ENCODE data around the gene TPSD1.
"Not testable (repeated sequence)": the region's sequence is repeated elsewhere in the genome, so short reads cannot be mapped to it uniquely, and the experiment has no call there.

Gene TPSD1

DNA sequence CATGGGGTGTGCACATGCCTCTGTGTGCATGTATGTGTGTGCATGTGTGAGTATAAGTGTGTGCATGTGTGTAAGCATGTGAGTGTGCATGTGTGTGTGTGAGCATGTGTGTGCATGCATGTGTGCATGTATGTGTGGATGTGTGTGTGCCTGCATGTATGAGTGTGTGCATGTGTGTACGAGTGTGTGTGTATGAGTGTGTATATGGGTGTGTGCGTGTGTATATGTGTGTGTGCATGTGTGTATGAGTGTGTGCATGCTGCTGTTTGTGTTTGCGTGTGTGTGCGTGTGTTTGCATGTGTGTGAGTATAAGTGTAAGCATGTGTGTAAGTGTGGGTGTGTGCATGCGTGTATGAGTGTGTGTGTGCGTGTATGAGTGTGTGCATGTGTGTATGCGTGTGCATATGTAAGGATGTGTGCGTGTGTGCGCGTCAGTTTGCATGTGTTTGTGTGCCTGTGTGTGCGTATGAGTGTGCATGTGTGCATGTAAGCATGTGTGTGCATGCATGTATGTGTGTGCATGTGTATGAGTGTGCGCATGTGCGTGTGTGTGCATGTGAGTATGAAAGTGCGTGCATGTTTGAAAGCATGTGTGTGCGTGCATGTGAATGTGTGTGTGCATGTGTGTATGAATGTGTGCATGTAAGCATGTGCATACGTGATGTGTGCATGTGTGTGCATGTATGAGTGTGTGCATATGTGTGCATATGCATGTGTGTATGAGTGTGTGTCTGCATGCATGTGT is 8.6 kb downstream of the TPSD1 start:
- no peak for DNase-seq

GRCh38 chr16:1265090-1265630 is 9.3 kb downstream of the TPSD1 start:
- DNase-seq = no peak

DNA sequence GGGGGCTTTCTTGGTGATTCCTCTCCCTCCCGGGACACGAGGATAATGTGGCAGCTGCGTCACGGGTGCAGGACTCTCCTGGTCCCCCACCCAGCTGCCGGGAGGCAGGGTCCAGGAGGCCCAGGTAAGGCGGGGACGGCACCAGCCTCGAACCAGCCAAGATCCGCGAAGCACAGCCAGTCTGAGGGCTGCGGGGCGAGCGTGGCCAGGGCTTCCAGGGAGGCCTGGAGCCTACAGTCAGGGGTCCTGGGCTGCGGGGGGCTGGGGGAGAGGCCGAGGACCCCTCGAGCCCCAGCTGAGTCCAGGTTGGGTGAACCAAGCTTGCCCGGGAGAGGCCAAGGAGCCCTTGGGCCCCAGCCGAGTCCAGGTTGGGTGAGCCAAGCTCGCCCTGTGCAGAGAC is 10.0 kb downstream of the TPSD1 start:
- DNase-seq = no peak

GRCh38 chr16:1269418-1269817 is 13.5 kb downstream of the TPSD1 start:
- not testable (repeated sequence) for DNase-seq

DNA sequence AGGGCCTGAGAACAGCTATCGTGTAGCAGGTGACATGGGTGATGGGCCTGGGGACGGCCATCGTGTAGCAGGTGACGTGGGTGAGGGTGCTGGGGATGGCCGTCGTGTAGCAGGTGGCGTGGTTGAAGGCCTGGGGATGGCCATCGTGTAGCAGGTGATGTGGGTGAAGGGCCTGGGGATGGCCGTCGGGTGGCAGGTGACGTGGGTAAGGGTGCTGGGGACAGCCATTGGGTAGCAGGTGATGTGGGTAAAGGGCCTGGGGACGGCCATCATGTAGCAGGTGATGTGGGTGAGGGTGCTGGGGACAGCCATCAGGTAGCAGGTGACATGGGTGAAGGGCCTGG is 15.5 kb downstream of the TPSD1 start:
- no peak for DNase-seq

DNA sequence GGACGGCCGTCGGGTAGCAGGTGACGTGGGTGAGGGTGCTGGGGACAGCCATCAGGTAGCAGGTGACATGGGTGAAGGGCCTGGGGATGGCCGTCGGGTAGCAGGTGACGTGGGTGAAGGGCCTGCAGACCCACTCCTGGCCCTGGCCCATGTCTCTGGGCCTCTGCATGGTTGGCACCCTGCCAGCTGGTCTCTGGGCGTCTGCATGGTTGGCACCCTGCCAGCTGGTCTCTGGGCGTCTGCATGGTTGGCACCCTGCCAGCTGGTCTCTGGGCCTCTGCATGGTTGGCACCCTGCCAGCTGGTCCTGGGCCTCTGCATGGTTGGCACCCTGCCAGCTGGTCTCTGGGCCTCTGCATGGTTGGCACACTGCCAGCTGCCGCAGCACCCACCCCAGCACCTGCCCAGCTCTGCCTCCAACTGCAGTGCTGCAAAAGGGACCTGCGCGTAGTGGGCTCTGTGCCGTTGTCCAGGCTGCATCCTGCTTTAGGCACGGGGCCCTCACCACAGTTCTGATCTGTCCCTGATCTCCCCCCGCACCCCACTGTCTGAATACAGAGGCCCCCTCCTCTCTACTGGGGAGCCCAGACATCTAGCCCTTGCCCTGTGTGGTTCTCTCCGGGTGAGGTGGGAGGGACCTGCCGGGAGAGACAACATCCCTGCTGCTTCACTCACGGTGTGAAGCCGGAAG is 16.0 kb downstream of the TPSD1 start:
- DNase-seq = not testable (repeated sequence)

GRCh38 chr16:1272453-1273198 is 16.8 kb downstream of the TPSD1 start:
- no peak for DNase-seq

DNA sequence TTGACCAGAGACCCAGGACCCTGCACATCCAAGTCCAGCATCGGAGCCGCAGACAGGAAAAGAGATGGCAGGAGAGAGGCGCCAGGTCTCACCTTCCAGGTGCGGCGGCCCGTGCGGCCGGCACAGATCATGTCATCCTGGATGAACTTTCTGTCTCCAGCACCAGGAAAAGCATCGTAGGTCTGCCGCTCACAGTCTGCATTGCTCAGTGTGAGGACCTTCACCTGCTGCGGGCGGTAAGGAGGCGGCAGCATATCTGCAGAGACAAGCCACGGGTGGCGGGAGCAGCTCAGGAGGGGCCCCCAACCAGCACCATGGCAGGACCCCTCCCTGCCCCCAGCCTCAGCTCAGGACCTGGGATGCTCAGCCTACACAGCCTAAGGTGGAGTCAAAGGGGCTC is 17.9 kb downstream of the TPSD1 start:
- no peak for DNase-seq

DNA sequence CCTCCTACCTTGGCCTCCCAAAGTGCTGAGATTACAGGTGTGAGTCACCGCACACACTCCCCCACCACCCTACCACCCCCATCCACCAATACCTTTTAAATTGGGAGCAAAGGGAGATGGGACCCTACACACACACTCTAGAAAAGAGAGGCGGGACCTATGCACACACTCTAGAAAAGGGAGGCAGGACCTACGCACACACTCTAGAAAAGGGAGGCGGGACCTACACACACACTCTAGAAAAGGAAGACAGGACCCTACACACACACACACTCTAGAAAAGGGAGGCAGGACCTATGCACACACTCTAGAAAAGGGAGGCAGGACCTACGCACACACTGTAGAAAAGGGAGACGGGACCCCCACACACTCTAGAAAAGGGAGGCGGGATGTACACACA is 18.9 kb downstream of the TPSD1 start:
- DNase-seq = no peak

DNA sequence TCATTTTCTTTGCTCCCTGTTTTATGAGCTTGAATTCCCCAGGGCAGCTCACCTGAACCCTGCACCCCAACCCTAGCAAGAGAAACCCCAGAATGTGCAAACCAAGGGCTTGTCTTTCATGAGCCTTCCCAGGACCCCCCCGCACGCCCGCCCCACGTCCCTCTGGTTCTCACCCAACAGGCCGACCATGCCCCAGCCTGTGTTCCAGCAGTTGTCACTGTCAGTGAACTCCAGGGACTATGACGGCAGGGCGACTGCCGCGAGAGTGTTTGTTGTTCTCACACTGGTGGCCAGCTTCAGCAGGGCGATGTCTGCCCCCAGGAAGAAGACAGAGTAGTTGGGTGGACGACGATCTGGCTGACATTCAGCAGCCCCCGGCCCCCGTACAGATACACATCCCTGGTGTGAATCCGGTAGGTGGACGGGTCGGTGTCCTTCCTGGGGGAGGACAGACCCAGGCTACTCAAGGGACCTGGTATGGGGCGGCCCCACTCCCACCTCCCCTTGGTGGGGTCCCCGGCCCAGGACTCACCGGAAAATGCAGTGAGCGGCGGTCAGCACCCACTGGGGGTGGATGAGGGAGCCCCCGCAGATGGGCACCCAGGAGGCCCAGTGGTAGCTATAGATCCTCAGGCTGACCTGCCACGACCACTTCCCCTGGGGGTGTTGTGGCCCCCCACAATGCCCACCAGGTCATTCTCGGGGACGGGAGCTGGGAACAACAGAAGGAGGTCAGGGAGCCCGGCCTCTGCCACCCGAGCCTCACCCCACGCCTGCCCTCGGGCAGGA is 20.1 kb downstream of the TPSD1 start:
- DNase-seq = no peak

- DNase-seq = no peak
These were observed 20.7 kb downstream of the TPSD1 start for GRCh38 chr16:1276580-1276878.

DNA sequence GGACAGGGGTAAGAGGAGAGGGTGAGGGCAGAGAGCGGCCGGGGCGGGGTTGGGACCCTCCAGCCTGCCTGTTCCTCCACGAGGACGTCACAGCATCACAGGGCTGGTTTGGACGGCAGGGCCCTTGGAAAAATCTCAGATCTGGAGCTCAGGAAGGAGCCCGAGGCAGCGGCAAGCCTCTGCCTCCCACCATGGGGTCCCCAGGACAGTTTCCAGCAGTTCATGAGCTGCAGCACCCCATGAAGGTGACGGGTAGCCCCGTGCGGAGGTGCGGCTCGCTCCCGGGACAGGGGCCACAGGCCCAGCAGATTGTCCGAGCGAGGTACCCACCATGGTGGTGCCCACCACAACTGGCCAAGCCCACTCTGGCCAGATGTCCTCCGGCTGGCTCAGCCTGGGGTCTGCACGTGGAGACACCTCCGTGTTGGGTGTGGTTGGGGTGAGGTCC is 21.3 kb downstream of the TPSD1 start:
- DNase-seq = no peak

GRCh38 chr16:1277617-1278282 is 21.9 kb downstream of the TPSD1 start:
- no peak for DNase-seq

DNA sequence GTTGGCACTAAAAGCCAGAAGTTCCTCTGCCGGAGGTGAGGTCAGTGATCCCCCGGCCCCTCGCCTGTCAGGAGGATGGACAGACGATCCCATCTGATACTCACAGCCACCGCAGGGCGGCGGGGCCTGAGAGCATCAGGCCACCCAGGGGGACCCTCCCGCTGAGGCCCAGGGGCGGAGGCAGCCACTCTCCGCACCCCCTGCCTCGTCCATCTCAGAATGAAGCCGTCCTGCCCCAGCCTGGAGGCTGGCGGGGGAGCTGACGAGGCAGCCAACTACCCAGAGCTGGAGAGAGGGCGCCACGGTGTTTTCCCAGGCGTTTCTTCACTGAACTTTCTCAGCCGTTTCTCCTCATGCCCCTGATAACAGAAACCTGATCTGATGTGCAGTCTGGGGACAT is 22.6 kb downstream of the TPSD1 start:
- no peak for DNase-seq

- DNase-seq = no peak
These were observed 23.4 kb downstream of the TPSD1 start for GRCh38 chr16:1279081-1279944.

DNA sequence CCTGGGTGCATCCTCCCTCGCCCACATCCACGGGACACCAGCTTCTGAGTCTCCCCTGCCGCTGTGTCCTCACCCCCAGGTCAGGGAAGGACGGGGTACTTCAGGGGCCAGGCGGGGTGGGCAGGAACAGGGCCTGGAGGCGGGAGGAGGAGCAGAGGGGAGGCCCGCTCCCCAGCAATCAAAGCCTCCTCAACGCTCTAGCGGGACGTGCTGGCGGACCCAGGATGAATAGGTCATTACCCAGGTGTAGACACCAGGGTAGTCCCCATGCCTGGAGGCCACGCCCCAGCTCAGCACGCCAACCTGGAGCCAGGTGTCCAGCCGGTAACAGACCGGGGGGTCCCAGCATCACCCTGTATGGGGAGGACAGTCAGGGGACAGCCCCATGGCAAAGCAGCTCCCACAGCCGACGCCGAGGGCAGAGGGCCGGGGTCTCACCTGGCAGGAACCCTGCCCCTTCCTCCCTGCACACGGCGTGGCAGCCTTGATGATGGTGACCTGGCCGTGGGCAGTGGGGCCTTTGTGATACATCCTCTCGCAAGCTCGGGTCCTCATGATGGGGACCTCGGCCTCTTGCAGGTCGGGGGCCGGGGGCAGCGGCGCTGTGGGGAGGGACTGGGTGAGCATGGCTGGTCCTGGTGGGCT is 24.2 kb downstream of the TPSD1 start:
- DNase-seq = no peak

DNA sequence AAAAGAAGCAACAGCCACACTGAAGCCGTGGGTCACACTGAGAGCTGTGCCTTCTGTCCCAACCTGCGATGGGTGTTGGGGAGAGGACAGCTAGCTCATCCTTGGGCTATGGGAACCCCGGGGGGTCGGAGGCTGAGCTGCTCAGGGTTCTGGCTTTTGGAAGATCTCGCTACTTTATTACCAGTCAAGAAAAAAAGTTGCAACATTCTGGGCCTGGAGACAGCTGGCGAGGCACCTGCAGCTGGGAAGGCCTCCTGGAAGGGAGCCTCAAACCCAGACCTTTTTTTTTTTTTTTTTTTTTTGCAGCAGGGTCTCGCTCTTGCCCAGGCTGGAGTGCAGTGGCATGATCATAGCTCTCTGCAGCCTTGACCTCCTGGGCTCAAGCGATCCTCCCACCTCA is 24.9 kb downstream of the TPSD1 start:
- DNase-seq = no peak

GRCh38 chr16:1281517-1281916 is 25.6 kb downstream of the TPSD1 start:
- no peak for DNase-seq

DNA sequence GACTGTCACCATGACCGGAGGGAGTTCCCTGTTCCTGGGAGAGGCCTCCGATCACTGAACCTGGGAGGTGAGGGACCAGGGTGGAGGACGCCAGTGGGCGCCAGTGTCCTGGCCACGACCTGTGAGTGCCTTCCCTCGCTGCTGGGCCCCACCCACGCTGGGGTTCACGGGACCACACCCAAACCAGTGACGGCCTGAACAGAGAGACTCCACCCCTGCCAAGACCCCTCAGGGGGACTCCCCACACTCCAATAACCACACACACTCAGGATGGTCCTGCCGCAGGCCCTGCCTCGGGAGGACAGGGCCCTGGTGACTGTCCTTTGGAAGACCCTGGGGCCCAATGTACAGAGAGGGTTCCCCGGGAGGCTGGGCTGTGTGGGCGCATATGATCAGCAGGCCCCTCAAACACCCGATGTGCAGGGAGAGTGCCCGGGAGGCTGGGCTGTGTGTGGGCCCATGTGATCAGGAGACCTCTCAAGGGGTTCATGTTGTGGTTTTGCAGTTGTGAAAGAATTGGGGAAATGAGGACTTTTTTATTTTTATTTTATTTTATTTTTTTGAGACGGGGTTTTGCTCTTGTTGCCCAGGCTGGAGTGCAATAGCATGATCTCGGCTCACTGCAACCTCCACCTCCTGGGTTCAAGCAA is 26.6 kb downstream of the TPSD1 start:
- DNase-seq = no peak

GRCh38 chr16:1283296-1283695 is 27.4 kb downstream of the TPSD1 start:
- DNase-seq = no peak
